HG03571 (cell line): Measurements from ENCODE around the gene OR52E1.

Source experiments
- ATAC-seq: cut with Tn5 transposase; IDR thresholded peaks from one replicate; pipeline ENCODE4 v1.9.1; 2021; ENCODE audit not compliant: unreplicated experiment

OR52E1 gene

DNA sequence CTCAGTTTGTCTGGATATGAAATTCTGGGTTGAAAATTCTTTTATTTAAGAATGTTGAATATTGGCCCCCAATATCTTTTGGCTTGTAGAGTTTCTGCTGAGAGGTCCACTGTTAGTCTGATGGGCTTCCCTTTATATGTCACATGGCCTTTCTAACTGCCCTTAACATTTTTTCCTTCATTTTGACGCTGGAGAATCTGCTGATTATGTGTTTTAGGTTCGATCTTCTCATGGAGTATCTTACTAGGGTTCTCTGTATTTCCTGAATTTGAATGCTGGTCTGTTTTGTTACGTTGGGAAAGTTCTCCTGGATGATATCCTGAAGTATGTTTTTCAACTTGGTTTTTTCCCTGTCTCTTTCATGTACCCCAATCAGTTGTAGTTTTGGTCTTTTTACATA is 46.0 kb downstream of the OR52E1 start:
- ATAC-seq, result no peak

- ATAC-seq, result no peak
Observed at GRCh38 chr11:5117588-5117987, 48.2 kb downstream of the OR52E1 start.

- ATAC-seq, result no peak
Observed at GRCh38 chr11:5118893-5119292, 49.5 kb downstream of the OR52E1 start.
